Testis (tissue), 3 donors: ENCODE results near the gene TMOD4. TPM values are rescaled to one million over a fixed set of nuclear protein-coding genes. Genes with fewer than 3 reads are reported as not detected.

ENCODE experiments used
- DNase-seq: peaks from one replicate; pipeline ENCODE4 v3.0.0-alpha.2; 2019
- H3K27ac ChIP-seq, 2 donors: fragments of 200-600 bp; sonication (generic); one replicate each; pipeline ENCODE4 v1.5.1; 2019
- H3K27me3 ChIP-seq: fragments of 200-600 bp; sonication (generic); one replicate; pipeline ENCODE4 v1.5.1; 2019
- H3K36me3 ChIP-seq: fragments of 200-600 bp; sonication (generic); one replicate; pipeline ENCODE4 v1.5.1; 2017; ENCODE audit warnings: low read depth; ENCODE audit errors: missing control alignments
- H3K4me1 ChIP-seq: fragments of 200-600 bp; sonication (generic); one replicate; pipeline ENCODE4 v1.5.1; 2019
- H3K4me3 ChIP-seq, 2 donors: fragments of 200-600 bp; sonication (generic); one replicate each; pipeline ENCODE4 v1.5.1; 2017 to 2019
- H3K9me3 ChIP-seq: fragments of 200-600 bp; sonication (generic); one replicate; pipeline ENCODE4 v1.5.1; 2017
- POLR2A ChIP-seq: fragments of 450-650 bp; IDR thresholded peaks from one replicate; pipeline ENCODE4 v1.6.1; 2017; ENCODE audit warnings: antibody characterized with exemption, mild to moderate bottlenecking, moderate library complexity
- WGBS, 2 donors: methylation state at CpG; one replicate each; pipeline ENCODE4 v1.1.5; 2018; 5-methylcytosine and 5-hydroxymethylcytosine counted together
- intact Hi-C: fragments of 100-400 bp; cut with DNase I; formaldehyde crosslinking; loops from one replicate; pipeline ENCODE4 v1.15.1; 2023; ENCODE audit warnings: low total_unique reads
- polyA plus RNA-seq: library from polyadenylated mRNA; stranded (reverse); fragments of 350-450 nt; fragmentation: Illumina TruSeq; extraction: RNeasy Lipid Tissue Mini Kit (QIAGEN cat#74804); gene quantifications from one replicate; pipeline ENCODE4 v1.2.3, GENCODE V29; 2014; ENCODE audit warnings: low read depth, low replicate concordance; ENCODE audit not compliant: insufficient read depth
- total RNA-seq, 2 donors: library from RNA; depleted of rRNA; stranded (reverse); fragments of >200 nt; gene quantifications; one replicate each; pipeline ENCODE4 v1.2.3, GENCODE V29; 2016
- TF ChIP-seq, protein P1 (sequence below), 3 experiments: fragments of 450-650 bp in 2 of 3; fragments of 200-600 bp in 1 of 3; sonication (generic) in 1 of 3; IDR thresholded peaks; one replicate each; pipeline ENCODE4 v1.5.1; 2016 to 2019; ENCODE audit warnings: antibody characterized with exemption in 3 of 3, mild to moderate bottlenecking in 2 of 3, moderate library complexity in 1 of 3

The TMOD4 gene
- total and polyA plus RNA-seq, 3 donors from 2014 or later = 2.1 TPM; not detected in 2

DNA sequence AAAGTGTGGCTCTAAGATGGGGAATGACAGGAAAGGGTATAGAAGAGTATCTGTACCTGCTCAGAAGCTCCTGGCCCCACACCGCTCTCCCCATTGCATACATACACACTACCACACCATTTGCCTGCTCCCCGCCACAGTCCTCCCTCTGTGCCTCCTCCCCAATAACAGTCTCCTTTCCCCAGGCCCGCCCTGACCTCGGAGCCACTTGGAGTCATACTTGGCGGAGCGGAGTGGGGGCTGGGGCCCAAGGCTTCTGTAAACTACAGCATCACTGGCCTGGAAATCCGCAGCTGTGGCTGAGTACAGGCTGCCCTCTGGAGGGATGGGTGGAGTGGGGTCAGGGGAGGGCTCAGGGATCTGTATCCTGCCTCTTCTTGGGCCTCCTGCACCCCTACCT is 38.0 kb downstream of the TMOD4 start:
- Histone ChIP-seq H3K27me3 (no peaks in the 10 kb centered on the region), H3K4me3 (no peak overlapping the region), H3K27ac (no peak overlapping the region), H3K9me3 (no peaks in the 10 kb centered on the region), H3K36me3 (no peaks in the 10 kb centered on the region), H3K4me1 (peaks cover 8% of the 10 kb centered on the region)
- intact Hi-C loops = no loop called here
- TF ChIP-seq, protein P1, sequence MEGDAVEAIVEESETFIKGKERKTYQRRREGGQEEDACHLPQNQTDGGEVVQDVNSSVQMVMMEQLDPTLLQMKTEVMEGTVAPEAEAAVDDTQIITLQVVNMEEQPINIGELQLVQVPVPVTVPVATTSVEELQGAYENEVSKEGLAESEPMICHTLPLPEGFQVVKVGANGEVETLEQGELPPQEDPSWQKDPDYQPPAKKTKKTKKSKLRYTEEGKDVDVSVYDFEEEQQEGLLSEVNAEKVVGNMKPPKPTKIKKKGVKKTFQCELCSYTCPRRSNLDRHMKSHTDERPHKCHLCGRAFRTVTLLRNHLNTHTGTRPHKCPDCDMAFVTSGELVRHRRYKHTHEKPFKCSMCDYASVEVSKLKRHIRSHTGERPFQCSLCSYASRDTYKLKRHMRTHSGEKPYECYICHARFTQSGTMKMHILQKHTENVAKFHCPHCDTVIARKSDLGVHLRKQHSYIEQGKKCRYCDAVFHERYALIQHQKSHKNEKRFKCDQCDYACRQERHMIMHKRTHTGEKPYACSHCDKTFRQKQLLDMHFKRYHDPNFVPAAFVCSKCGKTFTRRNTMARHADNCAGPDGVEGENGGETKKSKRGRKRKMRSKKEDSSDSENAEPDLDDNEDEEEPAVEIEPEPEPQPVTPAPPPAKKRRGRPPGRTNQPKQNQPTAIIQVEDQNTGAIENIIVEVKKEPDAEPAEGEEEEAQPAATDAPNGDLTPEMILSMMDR (IDR thresholded peaks at IDR 0.05) = no peak
- no peak for TF ChIP-seq POLR2A
- WGBS, 2 donors = 92 to 96% methylated on average over 6 to 7 of the region's 7 CpGs
- no peak for DNase-seq

DNA sequence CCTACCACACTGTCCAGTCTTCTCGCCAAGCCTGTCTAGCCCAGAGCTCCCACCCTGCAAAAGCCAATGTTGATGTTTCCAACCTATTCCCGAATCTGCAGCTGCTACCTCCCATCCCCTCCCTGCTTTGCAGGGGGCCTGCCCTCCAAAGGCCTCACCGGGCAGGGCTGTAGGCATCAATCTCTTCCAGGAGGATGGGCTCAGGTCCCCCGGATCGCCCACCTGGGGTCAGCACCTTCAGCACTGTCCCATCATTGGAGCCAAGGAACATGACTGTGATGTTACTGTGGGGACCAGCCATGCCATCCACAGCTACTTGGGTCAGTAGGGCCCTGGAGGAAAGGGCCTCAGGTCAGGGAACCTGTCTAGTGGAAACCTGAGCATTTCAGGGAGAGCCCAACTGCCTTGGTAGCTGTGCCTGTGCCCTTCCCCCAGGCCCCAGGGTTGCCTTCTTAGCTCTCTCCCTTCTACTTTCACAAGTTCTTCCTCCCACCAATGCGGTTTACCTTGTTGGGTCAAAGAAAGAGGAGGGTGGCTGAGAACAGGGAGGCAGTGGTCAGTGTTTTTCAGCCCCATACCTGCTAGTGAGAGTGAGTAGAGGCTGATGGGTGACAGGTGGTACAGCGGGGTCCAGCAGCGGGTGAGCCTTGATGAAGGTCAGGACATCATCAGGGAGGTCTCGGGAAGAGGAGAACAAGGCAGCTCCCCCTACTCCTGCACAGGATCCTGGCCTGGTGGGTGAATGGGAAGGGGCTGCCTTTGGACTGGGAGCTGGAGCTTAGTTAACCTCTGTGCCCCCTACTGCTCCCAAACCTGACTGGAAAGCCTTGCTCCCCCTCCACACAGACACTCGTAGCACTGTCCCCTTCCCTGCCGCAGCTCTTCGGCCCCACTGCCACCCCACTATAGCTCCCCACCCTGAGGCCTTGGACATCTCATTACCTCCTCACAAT is 40.1 kb downstream of the TMOD4 start:
- no peak overlapping the region for H3K27ac ChIP-seq
- peaks cover 20% of the 10 kb centered on the region for H3K4me1 ChIP-seq
- no peaks in the 10 kb centered on the region for H3K36me3 ChIP-seq
- DNase-seq = no peak
- no peaks in the 10 kb centered on the region for H3K9me3 ChIP-seq
- WGBS, 2 donors = 81 to 88% methylated on average over 12 of the region's 12 CpGs
- intact Hi-C loops = no loop called here
- TF ChIP-seq, protein P1 (IDR thresholded peaks at IDR 0.05) = no peak
- no peak for TF ChIP-seq POLR2A
- H3K27me3 ChIP-seq = no peaks in the 10 kb centered on the region
- H3K4me3 ChIP-seq = no peak overlapping the region

DNA sequence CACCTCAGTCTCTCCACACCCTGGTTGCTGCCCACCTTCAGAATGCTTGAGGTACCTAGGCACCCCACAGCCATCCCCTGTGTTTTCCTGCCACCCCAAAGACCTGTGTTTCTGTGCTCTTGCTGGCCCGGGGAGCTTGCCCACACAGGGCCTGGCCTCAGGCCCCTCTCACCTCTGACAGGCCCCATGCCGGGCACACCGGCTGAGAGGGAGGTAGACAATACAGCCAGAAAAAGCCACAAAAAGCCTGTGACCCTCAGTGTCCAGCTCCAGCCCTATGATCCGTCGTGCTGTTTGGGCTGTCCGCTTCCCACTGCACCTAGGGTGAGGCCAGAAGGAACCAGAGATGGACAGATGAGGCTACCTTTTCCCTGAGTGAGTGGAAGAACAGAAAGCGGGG is 40.8 kb downstream of the TMOD4 start:
- WGBS, 2 donors = 94 to 97% methylated on average over 7 of the region's 7 CpGs
- H3K27me3 ChIP-seq = no peaks in the 10 kb centered on the region
- H3K9me3 ChIP-seq = no peaks in the 10 kb centered on the region
- TF ChIP-seq, protein P1 (IDR thresholded peaks at IDR 0.05) = no peak
- no peak for TF ChIP-seq POLR2A
- no peak overlapping the region for H3K4me3 ChIP-seq
- peaks cover 28% of the 10 kb centered on the region for H3K4me1 ChIP-seq
- no peak for DNase-seq
- no peaks in the 10 kb centered on the region for H3K36me3 ChIP-seq
- no peak overlapping the region for H3K27ac ChIP-seq
- intact Hi-C loops = no loop called here

DNA sequence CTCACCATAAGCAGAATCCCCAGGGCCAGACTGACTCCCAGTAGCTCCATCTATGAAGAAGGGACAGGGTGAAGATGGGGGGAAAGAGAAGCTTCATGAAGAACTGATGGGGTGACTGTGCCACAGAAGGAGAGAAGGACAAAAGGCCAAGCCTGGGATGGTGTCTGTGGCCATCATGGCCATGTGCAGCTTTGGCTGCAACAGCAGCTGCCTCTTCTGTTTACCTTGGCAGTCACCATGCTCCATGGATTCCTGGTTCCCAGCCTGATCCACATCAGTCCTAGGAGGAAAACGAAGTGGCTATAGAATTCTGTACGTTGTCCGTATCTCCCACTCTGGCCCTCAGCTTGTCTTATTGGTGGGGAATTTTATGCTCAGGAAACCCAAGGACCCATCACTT is 41.4 kb downstream of the TMOD4 start:
- peak overlapping the region in 1 of 2 donors; percentile 25 for H3K27ac ChIP-seq
- DNase-seq = no peak
- peaks cover 28% of the 10 kb centered on the region for H3K4me1 ChIP-seq
- H3K27me3 ChIP-seq = no peaks in the 10 kb centered on the region
- no peak overlapping the region for H3K4me3 ChIP-seq
- 82 to 83% methylated on average over 3 of the region's 3 CpGs for WGBS, 2 donors
- no peak for TF ChIP-seq POLR2A
- TF ChIP-seq, protein P1 (IDR thresholded peaks at IDR 0.05) = no peak
- intact Hi-C loops = no loop called here
- no peaks in the 10 kb centered on the region for H3K36me3 ChIP-seq
- no peaks in the 10 kb centered on the region for H3K9me3 ChIP-seq
